ENCODE data around the gene PLPP3. TPM values are rescaled to one million over a fixed set of nuclear protein-coding genes. Genes with fewer than 3 reads are reported as not detected.

The PLPP3 gene
- total RNA-seq, 1 experiment from 2014 or later, result 0.39 TPM

DNA sequence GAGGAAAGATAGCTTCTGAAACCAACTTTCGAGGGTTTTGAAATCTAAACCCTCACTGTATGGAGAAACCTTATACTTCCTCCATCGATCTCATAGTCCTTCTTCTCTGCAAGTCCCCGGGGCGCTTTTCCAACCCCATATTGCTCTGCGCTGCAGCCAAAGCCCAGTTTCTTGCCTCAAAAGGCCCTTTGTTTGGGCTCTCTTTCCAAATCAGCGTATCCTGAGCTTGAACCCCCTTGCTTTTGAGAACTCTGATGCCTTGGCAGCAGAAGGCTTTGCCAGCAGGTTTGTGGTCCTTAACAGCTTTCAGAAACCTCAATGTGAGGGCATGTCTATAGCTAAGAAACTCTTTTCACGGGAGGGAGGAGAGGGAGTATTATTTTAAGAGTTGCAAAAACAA, 21.6 kb downstream of the PLPP3 start:
- TF ChIP-seq, protein P1, sequence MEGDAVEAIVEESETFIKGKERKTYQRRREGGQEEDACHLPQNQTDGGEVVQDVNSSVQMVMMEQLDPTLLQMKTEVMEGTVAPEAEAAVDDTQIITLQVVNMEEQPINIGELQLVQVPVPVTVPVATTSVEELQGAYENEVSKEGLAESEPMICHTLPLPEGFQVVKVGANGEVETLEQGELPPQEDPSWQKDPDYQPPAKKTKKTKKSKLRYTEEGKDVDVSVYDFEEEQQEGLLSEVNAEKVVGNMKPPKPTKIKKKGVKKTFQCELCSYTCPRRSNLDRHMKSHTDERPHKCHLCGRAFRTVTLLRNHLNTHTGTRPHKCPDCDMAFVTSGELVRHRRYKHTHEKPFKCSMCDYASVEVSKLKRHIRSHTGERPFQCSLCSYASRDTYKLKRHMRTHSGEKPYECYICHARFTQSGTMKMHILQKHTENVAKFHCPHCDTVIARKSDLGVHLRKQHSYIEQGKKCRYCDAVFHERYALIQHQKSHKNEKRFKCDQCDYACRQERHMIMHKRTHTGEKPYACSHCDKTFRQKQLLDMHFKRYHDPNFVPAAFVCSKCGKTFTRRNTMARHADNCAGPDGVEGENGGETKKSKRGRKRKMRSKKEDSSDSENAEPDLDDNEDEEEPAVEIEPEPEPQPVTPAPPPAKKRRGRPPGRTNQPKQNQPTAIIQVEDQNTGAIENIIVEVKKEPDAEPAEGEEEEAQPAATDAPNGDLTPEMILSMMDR (conservative IDR thresholded peaks at IDR 0.05; ENCODE audit: low read depth, low read length), result no peak
- TF ChIP-seq EZH2 (IDR thresholded peaks at IDR 0.05; ENCODE audit: borderline replicate concordance, low read depth, low read length, poor library complexity, severe bottlenecking), result no peak
- ChIA-PET CTCF (no interaction called here), POLR2A (ENCODE audit: low non-redundant PET) (interaction anchor here (0.5 kb wide), 1 partner anchor 15 kb away, joined by 3 read pairs; no protein-coding TSS in a partner anchor)
- Histone ChIP-seq H3K27ac (ENCODE audit: low read depth, low read length, poor library complexity, severe bottlenecking) (no peak overlapping the region), H3K27me3 (replicated peaks; ENCODE audit: insufficient read depth, low read depth, low read length, poor library complexity) (no peaks in the 10 kb centered on the region), H3K4me3 (ENCODE audit: low read depth, low read length, poor library complexity, severe bottlenecking) (no peak overlapping the region), H3K36me3 (ENCODE audit: insufficient read depth, low read length, poor library complexity, severe bottlenecking) (no peaks in the 10 kb centered on the region), H3K9me3 (ENCODE audit: low read depth, low read length, poor library complexity, severe bottlenecking) (no peaks in the 10 kb centered on the region), H3K4me1 (ENCODE audit: insufficient read depth, low read length, poor library complexity, severe bottlenecking) (no peaks in the 10 kb centered on the region)
- DNase-seq (ENCODE audit: low spot score), result no peak
- intact Hi-C loops (cut with micrococcal nuclease; ENCODE audit: unreplicated experiment), result no loop called here
- no TSS peak for BruUV-seq (replicated peaks)

- DNase-seq (ENCODE audit: low spot score), result no peak
- Histone ChIP-seq H3K27ac (ENCODE audit: low read depth, low read length, poor library complexity, severe bottlenecking) (no peak overlapping the region), H3K27me3 (replicated peaks; ENCODE audit: insufficient read depth, low read depth, low read length, poor library complexity) (no peaks in the 10 kb centered on the region), H3K9me3 (ENCODE audit: low read depth, low read length, poor library complexity, severe bottlenecking) (no peaks in the 10 kb centered on the region), H3K4me1 (ENCODE audit: insufficient read depth, low read length, poor library complexity, severe bottlenecking) (no peaks in the 10 kb centered on the region), H3K4me3 (ENCODE audit: low read depth, low read length, poor library complexity, severe bottlenecking) (no peak overlapping the region), H3K36me3 (ENCODE audit: insufficient read depth, low read length, poor library complexity, severe bottlenecking) (no peaks in the 10 kb centered on the region)
- TF ChIP-seq, protein P1 (conservative IDR thresholded peaks at IDR 0.05; ENCODE audit: low read depth, low read length), result no peak
- no peak for TF ChIP-seq EZH2 (IDR thresholded peaks at IDR 0.05; ENCODE audit: borderline replicate concordance, low read depth, low read length, poor library complexity, severe bottlenecking)
- intact Hi-C loops (cut with micrococcal nuclease; ENCODE audit: unreplicated experiment), result no loop called here
- ChIA-PET POLR2A (ENCODE audit: low non-redundant PET) (no interaction called here), CTCF (no interaction called here)
- no TSS peak for BruUV-seq (replicated peaks)
Observed at GRCh38 chr1:56555448-56555847, 23.9 kb downstream of the PLPP3 start.

- ChIA-PET POLR2A (ENCODE audit: low non-redundant PET) (no interaction called here), CTCF (no interaction called here)
Observed at GRCh38 chr1:56553046-56553445, 26.3 kb downstream of the PLPP3 start.

More at GRCh38 chr1:56553046-56553445, 26.3 kb downstream of the PLPP3 start:
- Histone ChIP-seq H3K4me3 (ENCODE audit: low read depth, low read length, poor library complexity, severe bottlenecking) (no peak overlapping the region), H3K9me3 (ENCODE audit: low read depth, low read length, poor library complexity, severe bottlenecking) (no peaks in the 10 kb centered on the region), H3K4me1 (ENCODE audit: insufficient read depth, low read length, poor library complexity, severe bottlenecking) (no peaks in the 10 kb centered on the region), H3K36me3 (ENCODE audit: insufficient read depth, low read length, poor library complexity, severe bottlenecking) (no peaks in the 10 kb centered on the region), H3K27me3 (replicated peaks; ENCODE audit: insufficient read depth, low read depth, low read length, poor library complexity) (no peaks in the 10 kb centered on the region), H3K27ac (ENCODE audit: low read depth, low read length, poor library complexity, severe bottlenecking) (no peak overlapping the region)
- intact Hi-C loops (cut with micrococcal nuclease; ENCODE audit: unreplicated experiment), result no loop called here
- BruUV-seq (replicated peaks), result no TSS peak
- TF ChIP-seq, protein P1 (conservative IDR thresholded peaks at IDR 0.05; ENCODE audit: low read depth, low read length), result no peak
- TF ChIP-seq EZH2 (IDR thresholded peaks at IDR 0.05; ENCODE audit: borderline replicate concordance, low read depth, low read length, poor library complexity, severe bottlenecking), result no peak
- no peak for DNase-seq (ENCODE audit: low spot score)

Measured in A673 (cell line).